Measurements from ENCODE around the gene EHD3.

DNA sequence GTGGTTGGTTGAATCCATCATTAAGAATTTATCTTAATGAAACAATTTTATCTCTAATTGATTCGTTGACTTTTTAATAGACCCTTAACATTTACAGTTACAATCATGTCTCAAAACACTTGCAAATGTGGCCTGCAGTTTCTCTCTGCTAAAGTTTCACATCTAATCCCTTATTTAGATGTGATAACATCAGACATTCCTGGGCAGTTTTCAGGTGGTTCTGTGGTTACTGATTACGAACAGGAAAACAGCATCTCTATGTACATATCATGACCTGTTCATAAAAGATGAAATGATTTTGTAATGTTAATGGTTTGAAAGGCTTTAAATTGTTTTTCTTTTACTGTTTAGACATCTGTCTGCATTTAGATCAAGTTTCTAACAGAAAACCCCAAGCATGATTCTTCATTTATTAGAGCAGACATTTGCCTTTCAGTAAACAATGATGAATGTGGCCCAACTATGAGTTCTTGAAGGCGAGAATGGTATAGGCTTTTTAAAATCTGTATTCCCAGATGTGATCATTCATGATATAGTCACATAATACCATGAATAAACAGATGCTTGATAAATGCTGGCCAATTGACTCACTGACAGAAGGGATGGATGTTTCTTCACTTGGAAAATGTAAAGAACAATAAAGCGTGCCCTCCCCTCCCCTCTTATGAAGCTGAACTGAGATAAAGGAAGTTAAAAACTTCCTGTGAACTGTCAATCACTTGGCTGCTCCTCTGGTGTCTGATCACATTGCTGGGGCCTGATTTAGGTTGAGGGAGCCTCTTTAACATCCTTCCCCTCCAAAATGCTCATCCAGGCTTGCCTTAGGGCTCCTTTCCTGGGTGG, 20.1 kb upstream of the EHD3 start:
- TF ChIP-seq POLR2A (IDR thresholded peaks at IDR 0.05; ENCODE audit: low read length) = no peak
- no peak for TF ChIP-seq GATA1 (IDR thresholded peaks at IDR 0.05; ENCODE audit: low read depth, low read length)
